ENCODE data around the gene CENPV.

The CENPV gene

GRCh38 chr17:16358394-16358793, 5.1 kb upstream of the CENPV start:
- FAIRE-seq, result no peak

GRCh38 chr17:16354585-16354984, 1.3 kb upstream of the CENPV start:
- FAIRE-seq, result no peak

DNA sequence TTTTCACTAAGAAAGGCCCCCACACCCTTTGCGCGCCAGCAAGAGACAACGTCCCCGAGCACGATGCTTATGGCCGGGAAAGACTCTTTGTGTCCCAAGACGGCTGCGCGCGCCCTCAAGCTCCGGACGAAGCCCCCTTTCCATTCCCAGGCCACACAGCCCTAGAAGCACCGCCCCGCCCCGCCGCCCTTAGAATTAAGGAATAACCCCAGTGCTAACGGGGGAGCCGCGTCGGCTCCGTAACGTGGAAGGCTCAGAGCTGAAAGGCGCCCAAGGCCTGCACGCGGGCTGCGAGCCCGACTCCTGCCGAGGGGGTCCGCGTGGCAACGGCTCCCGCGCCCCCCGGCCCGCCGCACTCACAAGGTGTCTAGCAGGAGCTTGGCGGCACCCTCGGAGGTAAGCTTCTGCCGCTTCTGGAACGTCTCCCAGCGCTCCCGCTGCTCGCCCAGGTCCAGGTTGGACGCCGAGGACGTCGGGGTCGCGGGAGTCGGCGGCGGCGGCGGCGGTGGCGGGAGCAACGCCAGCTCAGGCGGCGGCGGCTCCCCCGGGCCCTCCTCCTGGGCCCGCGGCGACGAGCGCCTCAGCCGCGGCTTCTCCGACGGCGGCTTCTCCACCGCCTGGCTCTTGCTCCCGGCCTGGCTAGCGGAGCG, 477 bp downstream of the CENPV start:
- FAIRE-seq, result no peak

- FAIRE-seq, result no peak
These were observed 984 bp downstream of the CENPV start for GRCh38 chr17:16352303-16352666.

DNA sequence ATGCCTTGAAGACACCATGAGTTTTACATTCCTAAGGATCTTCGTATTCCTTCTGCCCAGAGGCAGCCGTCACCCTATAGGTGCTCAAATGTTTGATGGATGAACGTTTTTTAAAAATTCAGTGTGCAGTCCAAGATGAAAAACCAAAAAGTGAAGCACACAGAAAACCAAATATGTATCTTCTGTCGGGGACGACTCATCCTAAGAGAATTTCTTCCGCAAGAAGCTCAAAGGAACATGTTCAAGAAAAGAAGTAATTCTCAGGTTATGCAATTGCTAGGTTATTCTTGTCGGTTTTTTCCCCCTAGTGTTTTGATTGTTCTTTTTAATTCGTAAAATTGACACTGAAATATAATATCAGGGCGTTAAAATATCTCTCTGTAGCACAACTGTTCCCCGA, 1.4 kb downstream of the CENPV start:
- no peak for FAIRE-seq

DNA sequence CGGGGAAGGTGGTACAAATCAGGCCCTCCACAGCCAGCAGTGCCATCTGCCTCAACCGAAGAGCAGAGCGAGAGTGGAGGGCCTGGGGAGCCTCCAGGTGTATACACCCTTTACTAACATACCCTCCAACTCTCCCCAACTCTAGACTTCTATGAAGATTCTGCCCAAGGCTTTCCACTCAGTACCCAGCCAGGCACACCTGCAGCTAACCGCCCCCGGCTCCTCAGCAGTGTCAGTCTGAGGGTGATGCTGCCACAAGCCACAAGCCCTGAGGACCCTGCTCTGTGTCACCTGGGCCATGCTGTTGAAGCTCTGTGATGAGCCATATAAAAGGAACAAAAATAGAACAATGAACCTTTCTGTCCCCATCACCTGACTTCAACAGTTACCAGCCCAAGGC, 3.8 kb downstream of the CENPV start:
- no peak for FAIRE-seq

- no peak for FAIRE-seq
These were observed 4.7 kb downstream of the CENPV start for GRCh38 chr17:16348586-16348985.

DNA sequence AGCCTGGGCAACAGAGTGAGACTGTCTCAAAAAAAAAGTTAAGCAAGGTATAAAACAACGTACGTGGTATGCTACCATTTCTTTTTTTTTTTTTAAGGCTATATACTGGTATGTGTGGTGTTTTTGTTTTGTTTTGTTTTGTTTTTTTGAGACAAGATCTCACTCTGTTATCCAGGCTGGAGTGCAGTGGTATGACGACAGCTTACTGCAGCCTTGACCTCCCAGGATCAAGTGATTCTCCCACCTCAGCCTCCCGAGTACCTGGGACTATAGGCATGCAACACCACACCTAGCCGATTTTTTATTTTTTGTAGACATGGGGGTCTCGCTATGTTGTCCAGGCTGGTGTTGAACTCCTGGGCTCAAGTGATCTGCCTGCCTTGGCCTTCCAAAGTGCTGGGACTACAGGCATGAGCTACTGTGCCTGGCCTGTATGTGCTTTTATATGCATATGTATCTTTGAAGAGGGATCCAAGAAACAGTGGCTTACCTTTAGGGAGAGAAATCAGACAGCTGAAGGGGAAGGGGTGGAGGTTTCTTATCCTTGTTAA, 6.5 kb downstream of the CENPV start:
- no peak for FAIRE-seq

DNA sequence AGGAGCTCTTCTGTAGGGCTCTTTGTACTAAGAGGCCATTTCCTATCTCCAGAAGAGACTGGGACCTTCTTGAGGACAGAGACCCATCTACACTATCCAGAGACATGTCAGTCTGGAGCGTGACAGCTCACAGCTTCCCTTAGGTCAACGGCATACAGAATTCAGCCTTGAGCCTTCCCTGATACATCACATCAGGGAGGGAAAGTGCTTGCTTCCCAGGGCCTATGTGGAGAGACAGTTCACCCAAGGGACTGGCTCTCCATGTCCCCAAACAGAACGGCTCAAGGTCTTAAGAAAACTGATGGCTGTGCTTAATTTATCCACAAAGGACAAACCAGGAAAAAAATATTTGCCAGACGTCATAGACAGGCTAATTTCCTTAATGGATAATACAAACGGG, 7.7 kb downstream of the CENPV start:
- no peak for FAIRE-seq

- FAIRE-seq, result no peak
These were observed 9.7 kb downstream of the CENPV start for GRCh38 chr17:16343569-16343968.

DNA sequence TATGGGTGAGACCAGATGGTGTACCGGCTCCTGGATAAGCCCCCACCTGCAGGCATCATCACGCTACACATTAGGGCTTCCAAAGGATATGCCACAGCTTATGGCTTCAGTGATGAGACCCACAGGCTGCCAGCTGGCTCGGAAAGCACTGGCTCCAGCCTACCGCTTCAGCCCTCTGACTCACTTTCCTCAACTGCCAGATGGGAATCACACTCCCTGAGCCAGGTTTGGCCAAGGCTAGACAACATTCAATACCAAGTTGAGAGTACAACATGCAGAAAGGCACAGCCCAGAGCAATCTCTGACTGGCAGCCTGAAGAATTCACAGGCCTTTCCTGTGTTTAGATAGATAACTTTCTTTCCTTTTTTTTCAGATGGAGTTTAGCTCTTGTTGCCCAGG, 10.3 kb downstream of the CENPV start:
- FAIRE-seq, result no peak

DNA sequence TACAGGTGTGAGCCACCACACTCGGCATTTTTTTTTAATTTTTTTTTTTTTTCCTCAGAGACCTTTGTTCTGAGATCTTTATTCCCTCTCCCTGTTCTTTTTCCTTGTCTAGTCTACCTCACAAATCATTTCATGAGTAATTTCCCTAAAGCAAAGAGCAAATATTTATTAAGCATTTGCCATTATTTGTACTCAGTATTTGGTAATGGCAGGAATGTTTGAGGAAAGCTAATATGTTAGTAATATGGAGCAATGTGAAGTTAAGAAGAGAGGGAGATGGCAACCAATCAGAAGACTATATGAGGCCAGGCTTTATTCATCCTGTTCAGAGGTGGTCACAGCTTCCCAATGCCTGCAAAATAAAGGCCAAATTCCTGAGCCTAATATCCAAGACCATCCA, 13.3 kb downstream of the CENPV start:
- no peak for FAIRE-seq

DNA sequence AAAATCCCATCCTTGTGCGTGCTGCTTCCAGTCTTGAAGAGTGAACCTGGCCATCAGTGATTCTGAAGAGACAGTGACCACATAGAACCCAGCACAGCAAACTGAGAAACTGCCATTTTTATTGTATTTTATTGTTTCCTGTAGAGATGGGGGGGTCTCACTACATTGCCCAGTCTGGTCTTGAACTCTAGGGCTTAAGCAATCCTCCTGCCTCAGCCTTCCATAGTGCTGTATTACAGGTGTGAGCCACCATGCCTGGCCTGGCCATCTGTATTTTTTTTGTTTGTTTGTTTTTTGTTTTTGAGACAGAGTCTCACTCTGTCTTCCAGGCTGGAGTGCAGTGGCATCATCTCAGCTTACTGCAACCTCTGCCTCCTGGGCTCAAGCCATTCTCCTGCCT, 13.9 kb downstream of the CENPV start:
- no peak for FAIRE-seq

- no peak for FAIRE-seq
These were observed 14.9 kb downstream of the CENPV start for GRCh38 chr17:16338391-16338790.

DNA sequence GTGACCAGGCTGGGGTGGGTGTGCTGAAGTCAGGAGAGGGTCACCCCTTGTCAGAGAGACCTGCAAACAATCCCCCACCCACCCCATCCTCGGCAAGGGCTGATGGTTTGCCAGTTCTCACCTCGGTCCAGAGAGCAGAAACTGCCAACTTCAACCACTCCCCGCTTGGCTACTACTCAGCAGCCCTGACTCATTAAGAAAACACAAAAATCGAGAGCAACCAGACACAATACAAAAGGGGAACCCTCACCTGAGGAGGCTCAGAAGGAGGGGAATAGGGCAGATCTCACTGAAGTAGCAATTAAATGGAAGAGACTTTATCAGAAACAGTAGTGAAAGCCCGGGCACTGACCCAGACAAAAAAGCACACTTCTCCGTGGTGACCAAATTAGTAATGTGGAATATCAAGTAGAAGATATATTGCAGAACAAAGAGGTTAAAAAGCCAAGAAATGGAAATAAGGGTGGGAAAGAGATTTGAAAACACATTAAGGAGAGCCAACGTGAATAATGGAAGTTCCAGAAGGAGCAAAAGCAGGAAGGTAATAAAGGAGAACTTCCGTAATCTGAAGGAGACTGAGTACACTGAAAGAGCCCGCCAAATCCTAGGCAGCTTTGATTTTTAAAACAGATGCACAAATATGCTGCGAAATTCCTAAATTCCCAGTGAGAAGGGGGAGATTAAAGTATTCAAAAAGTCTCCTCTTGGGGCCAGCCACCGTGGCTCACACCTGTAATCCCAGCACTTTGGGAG, 23.6 kb downstream of the CENPV start:
- no peak for FAIRE-seq

GRCh38 chr17:16328997-16329396, 24.3 kb downstream of the CENPV start:
- no peak for FAIRE-seq

- no peak for FAIRE-seq
These were observed 26.3 kb downstream of the CENPV start for GRCh38 chr17:16327018-16327417.

- FAIRE-seq, result no peak
These were observed 27.3 kb downstream of the CENPV start for GRCh38 chr17:16325964-16326363.

DNA sequence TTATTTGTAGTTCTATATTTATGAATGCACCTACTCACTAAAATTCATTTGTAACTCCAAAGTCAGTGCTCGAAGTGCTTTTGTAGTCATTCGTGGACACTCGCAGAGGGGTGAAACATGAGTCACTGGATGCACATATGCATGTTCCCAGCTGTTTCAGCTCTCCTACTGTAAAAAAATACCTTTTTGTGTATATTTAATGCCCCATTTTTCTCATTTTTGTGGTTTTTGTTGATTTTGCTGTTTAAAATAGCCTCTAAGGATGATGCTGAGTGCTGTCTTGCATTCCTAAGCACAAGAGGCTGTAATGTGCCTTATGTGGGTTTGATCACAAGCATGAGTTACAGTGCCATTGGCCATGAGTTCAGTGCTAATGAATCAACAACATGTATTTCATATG, 30.6 kb downstream of the CENPV start:
- FAIRE-seq, result no peak

GRCh38 chr17:16319969-16320368, 33.3 kb downstream of the CENPV start:
- FAIRE-seq, result no peak

DNA sequence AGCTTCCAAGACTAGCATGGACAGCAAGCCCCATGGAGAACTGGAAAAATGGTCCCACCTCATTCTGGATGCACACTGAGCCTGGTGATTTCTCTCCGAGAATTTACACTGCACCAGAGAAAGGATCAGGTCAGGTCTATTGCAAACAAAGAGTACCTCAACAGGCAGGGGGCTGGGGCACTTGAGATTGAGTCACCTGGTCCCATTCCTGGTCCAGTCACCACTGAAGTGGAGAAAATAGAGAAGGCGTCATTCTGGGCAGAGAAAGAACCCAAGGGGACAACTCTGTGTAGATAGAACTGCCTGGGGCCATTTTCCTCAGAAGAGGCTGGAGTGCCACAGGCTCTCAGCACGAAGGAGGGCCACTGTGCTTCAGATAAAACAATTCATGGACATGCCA, 38.4 kb downstream of the CENPV start:
- no peak for FAIRE-seq

GRCh38 chr17:16314189-16314588, 39.1 kb downstream of the CENPV start:
- no peak for FAIRE-seq

DNA sequence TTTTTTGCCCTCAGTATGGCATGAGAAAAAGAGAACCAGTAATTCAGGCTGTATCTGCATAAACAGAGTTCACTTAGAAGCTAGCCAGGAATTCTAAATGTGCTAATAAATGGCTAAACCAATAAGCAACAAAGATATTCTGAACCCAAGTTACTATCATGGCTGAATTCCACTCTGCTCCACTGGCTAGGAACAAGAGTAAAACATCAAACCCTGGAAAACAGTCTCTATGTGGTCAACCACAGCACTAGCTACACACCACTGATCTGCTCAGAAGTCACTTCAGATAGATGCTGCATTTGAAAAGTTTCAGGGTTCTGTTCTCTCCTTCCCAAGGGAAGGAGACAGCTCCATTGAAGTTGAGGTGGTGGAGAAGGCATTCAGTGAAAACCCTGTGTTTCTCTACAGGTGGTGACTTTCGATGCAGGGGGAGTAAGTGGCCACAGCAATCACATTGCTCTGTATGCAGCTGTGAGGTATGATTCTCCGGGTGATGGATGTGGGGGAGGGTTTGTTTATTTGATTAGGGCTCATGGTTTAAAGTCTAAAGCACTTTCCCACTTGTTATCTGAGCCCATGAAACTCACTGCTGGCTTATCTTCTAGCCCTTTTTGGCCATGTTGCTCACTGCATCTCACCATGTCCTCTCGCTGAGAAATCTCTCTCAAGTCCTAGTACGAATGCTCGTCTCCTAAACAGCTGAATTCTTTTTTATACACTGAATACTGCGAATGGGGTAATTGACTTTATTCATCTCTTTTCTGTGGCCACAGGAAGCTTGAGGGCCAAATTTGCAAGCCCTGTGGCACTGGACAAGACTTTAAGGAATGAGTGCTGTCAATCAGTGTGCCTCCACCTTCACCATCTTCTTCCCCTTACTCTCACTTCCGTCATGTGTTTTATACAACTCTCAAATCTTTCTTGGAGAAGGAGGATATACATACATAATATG, 39.9 kb downstream of the CENPV start:
- no peak for FAIRE-seq

All from A204.1 (cell line).